IMR-90 (cell line): ENCODE data around the gene TMEM53.

ENCODE experiments used
- BHLHE40 ChIP-seq: fragments of 150-350 bp; IDR thresholded peaks from 2 replicates; pipeline ENCODE4 v1.6.1; 2016; ENCODE audit warnings: mild to moderate bottlenecking, low read depth, low read length
- CEBPB ChIP-seq: IDR thresholded peaks from 2 replicates; pipeline ENCODE4 v1.6.1; 2012; ENCODE audit warnings: low read depth, low read length, improper control_type of control experiment
- CHD1 ChIP-seq: IDR thresholded peaks from 2 replicates; pipeline ENCODE4 v1.6.1; 2012; ENCODE audit warnings: low read depth, low read length, improper control_type of control experiment
- CTCF ChIP-seq: conservative IDR thresholded peaks from 2 replicates; pipeline ENCODE4 v1.5.1; 2012; ENCODE audit warnings: mild to moderate bottlenecking, low read depth, low read length, improper control_type of control experiment
- FOS ChIP-seq: fragments of 150-350 bp; IDR thresholded peaks from 2 replicates; pipeline ENCODE4 v1.6.1; 2016; ENCODE audit warnings: low read depth, low read length
- MAFK ChIP-seq: IDR thresholded peaks from 2 replicates; pipeline ENCODE4 v1.6.1; 2012; ENCODE audit warnings: low read depth, low read length, improper control_type of control experiment
- MAZ ChIP-seq: IDR thresholded peaks from 2 replicates; pipeline ENCODE4 v1.6.1; 2012; ENCODE audit warnings: low read depth, mild to moderate bottlenecking, low read length, improper control_type of control experiment, moderate library complexity, borderline replicate concordance
- MXI1 ChIP-seq: IDR thresholded peaks from 2 replicates; pipeline ENCODE4 v1.6.1; 2012; ENCODE audit warnings: low read depth, mild to moderate bottlenecking, low read length, moderate library complexity, borderline replicate concordance
- POLR2A ChIP-seq: IDR thresholded peaks from 2 replicates; pipeline ENCODE4 v1.6.1; 2012; ENCODE audit warnings: mild to moderate bottlenecking, low read depth, low read length
- RAD21 ChIP-seq: IDR thresholded peaks from 2 replicates; pipeline ENCODE4 v1.6.1; 2012; ENCODE audit warnings: low read length, improper control_type of control experiment
- RCOR1 ChIP-seq: IDR thresholded peaks from 2 replicates; pipeline ENCODE4 v1.6.1; 2012; ENCODE audit warnings: mild to moderate bottlenecking, low read length, improper control_type of control experiment; ENCODE audit not compliant: insufficient replicate concordance
- SMC3 ChIP-seq: fragments of 150-350 bp; IDR thresholded peaks from 2 replicates; pipeline ENCODE4 v1.6.1; 2016; ENCODE audit warnings: low read depth, mild to moderate bottlenecking, antibody characterized with exemption, low read length, moderate library complexity
- TF ChIP-seq, protein P1 (sequence below): fragments of 150-350 bp; IDR thresholded peaks from 2 replicates; pipeline ENCODE4 v1.6.1; 2017; ENCODE audit warnings: mild to moderate bottlenecking, antibody characterized with exemption, low read length, low read depth
- TF ChIP-seq, protein P2 (sequence below): fragments of 150-350 bp; IDR thresholded peaks from 2 replicates; pipeline ENCODE4 v1.6.1; 2016; ENCODE audit warnings: low read depth, mild to moderate bottlenecking, low read length, moderate library complexity, borderline replicate concordance

- TF ChIP-seq CTCF, result no peak
- TF ChIP-seq CEBPB, result no peak
- TF ChIP-seq SMC3, result no peak
- TF ChIP-seq, protein P1, sequence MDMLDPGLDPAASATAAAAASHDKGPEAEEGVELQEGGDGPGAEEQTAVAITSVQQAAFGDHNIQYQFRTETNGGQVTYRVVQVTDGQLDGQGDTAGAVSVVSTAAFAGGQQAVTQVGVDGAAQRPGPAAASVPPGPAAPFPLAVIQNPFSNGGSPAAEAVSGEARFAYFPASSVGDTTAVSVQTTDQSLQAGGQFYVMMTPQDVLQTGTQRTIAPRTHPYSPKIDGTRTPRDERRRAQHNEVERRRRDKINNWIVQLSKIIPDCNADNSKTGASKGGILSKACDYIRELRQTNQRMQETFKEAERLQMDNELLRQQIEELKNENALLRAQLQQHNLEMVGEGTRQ, result no peak
- TF ChIP-seq POLR2A, result no peak
- TF ChIP-seq FOS, result no peak
- no peak for TF ChIP-seq MAFK
- no peak for TF ChIP-seq MXI1
- no peak for TF ChIP-seq BHLHE40
- TF ChIP-seq, protein P2, sequence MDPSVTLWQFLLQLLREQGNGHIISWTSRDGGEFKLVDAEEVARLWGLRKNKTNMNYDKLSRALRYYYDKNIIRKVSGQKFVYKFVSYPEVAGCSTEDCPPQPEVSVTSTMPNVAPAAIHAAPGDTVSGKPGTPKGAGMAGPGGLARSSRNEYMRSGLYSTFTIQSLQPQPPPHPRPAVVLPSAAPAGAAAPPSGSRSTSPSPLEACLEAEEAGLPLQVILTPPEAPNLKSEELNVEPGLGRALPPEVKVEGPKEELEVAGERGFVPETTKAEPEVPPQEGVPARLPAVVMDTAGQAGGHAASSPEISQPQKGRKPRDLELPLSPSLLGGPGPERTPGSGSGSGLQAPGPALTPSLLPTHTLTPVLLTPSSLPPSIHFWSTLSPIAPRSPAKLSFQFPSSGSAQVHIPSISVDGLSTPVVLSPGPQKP, result no peak
- TF ChIP-seq RAD21, result no peak
- TF ChIP-seq MAZ, result no peak
- TF ChIP-seq RCOR1, result no peak
- TF ChIP-seq CHD1, result no peak
Observed at GRCh38 chr1:44647896-44648295, 26.4 kb downstream of the TMEM53 start.
